GM18868 (cell line): ENCODE data around the gene LCE2C.
"Not testable (repeated sequence)": the region's sequence is repeated elsewhere in the genome, so short reads cannot be mapped to it uniquely, and the experiment has no call there.

Source experiments
- ATAC-seq: cut with Tn5 transposase; IDR thresholded peaks from one replicate; pipeline ENCODE4 v1.9.1; 2021; ENCODE audit warnings: mild to moderate bottlenecking, moderate library complexity; ENCODE audit not compliant: unreplicated experiment

LCE2C gene

GRCh38 chr1:152674983-152675382 is at the start of gene LCE2C:
Gene LCE2C, plus strand, starts transcription at chr1:152675279. Its CDS starts 737 bp downstream, at chr1:152676016.
- not testable (repeated sequence) for ATAC-seq

GRCh38 chr1:152626744-152627143 is 48.3 kb upstream of the LCE2C start:
- no peak for ATAC-seq

- no peak for ATAC-seq
Measured at GRCh38 chr1:152630596-152630995, 44.5 kb upstream of the LCE2C start.

DNA sequence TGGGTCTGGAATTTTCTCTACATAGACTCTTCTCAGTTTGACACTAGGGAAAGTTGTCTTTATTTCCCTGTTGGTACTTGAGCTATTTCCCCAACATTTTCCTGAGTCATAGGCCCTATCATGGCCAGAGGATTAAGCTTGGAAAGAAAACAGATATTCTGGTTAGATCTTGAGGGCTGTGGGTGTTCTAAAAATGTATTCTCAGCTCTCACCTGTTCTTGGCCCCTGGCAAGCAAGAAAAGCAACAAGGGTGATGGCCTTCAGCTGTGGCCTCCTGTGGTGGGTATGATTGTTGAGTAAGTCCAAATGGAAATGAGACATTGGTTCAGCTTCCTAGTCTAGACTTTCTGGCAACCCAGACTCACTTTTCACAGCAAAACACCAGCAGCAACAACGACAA is 34.7 kb upstream of the LCE2C start:
- ATAC-seq = no peak

DNA sequence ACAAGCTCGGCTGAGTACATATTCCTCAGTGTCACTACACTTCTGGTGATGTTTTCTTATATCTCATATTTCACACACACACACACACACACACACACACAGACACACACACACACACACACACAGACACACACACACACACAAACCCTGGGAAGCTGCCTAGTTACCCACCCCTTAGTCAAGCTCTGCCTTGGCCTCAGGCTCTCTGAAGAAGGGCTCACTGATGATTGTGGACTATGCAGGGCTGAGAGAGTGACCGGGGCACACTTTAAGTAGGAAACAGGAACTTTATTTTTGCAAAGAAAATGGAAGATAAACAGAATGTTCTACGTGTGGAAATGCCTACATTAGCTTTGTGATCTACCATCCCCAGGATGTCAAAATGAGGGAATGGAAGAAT is 31.1 kb upstream of the LCE2C start:
- no peak for ATAC-seq

GRCh38 chr1:152645146-152645545 is 29.9 kb upstream of the LCE2C start:
- ATAC-seq = no peak

GRCh38 chr1:152646656-152647055 is 28.4 kb upstream of the LCE2C start:
- no peak for ATAC-seq

- no peak for ATAC-seq
Measured at GRCh38 chr1:152654110-152654509, 21.0 kb upstream of the LCE2C start.

DNA sequence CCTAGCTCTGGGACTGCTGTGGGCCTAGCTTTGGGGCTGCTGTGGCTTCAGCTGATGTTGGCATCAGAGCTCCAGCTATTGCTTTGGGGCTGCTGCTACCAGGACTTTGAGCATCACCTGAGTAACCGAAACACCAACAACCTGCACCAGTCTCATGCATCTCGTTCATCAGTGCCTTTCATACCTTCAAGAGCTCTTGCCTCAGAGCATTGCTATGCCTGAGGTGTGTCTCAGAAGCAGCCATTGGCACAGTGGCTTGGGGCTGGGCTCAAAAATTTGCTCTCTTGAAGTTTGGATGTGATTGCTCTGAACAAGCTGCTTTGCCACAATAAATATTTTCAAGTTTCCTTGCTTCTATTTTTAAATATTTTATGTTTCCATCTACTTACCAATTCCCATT is 18.6 kb upstream of the LCE2C start:
- ATAC-seq = no peak

GRCh38 chr1:152657677-152658076 is 17.4 kb upstream of the LCE2C start:
- ATAC-seq = no peak

- no peak for ATAC-seq
Measured at GRCh38 chr1:152658649-152659048, 16.4 kb upstream of the LCE2C start.

- ATAC-seq = no peak
Measured at GRCh38 chr1:152663098-152663497, 12.0 kb upstream of the LCE2C start, which contains the start of gene LCE2D. Gene LCE2D, plus strand, starts transcription at chr1:152663380. Its CDS starts 726 bp downstream, at chr1:152664106.

DNA sequence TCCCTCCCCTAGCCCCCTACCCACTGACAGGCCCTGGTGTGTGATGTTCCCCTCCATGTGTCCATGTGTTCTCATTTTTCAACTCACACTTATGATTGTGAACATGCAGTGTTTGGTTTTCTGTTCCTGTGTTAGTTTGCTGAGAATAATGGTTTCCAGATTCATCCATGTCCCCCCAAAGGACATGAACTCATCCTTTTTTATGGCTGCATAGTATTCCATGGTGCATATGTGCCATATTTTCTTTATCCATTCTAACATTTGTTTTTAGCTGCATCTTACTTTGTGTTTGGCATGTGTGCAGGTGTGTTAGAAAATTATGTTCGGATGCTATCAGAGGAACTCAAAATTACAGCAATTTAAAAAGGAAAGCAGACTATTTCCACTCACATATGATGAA is 8.9 kb upstream of the LCE2C start:
- ATAC-seq = not testable (repeated sequence)

DNA sequence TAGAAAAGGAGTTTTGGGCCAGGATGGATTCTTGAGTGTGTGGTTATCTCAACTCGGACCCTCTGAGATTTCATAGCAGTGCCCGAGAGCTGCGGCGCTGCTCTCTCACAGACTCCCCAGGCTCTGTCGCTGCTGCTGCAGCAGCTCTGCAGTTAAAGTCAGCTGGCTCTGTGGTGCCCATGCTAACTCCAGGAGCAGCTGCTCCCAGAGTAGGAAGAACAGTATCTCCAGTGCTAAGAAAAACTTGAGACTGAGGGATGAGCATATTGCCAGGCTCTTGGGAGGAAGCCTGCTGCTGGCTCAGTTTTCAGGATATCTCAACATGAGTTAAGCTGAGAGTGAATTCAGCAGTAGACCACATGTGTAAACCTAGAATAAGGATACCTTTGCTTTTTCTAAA is 7.4 kb upstream of the LCE2C start:
- no peak for ATAC-seq

- ATAC-seq = no peak
Measured at GRCh38 chr1:152673016-152673415, 2.1 kb upstream of the LCE2C start.

DNA sequence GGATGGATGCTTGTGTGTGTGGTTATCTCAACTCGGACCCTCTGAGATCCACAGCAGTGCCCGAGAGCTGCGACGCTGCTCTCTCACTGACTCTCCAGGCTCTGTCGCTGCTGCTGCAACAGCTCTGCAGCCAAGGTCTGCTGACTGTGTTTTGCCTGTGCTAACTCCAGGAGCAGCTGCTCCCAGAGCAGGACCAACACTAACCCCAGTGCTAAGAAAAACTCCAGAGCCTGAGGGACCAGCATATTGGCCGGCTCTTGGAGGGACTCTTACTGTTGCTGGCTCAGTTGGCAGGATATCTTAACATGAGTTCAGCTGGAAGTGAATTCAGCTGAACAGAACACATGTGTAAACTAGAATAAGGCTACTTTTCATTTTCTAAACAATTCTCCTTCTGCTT is 4.4 kb downstream of the LCE2C start:
- no peak for ATAC-seq

DNA sequence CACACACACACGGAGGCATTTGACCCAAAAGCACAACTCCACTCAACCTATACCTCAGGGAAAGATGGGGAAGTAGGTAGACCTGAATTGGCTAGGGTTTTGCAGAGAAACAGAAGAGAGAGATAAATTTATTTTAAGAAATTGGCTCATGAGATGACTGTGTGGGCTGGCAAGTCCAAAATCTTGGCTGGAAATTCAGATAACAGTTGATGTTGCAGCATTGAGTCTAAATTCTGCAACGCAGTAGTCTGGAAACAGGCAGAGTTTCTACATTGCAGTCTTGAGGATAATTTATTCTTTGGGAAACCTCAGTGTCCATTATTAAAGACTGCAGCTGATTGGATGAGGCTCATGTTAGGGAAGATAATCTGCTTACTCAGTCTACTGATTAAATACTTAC is 6.5 kb downstream of the LCE2C start:
- no peak for ATAC-seq

- ATAC-seq = no peak
Measured at GRCh38 chr1:152683846-152684245, 8.8 kb downstream of the LCE2C start.

DNA sequence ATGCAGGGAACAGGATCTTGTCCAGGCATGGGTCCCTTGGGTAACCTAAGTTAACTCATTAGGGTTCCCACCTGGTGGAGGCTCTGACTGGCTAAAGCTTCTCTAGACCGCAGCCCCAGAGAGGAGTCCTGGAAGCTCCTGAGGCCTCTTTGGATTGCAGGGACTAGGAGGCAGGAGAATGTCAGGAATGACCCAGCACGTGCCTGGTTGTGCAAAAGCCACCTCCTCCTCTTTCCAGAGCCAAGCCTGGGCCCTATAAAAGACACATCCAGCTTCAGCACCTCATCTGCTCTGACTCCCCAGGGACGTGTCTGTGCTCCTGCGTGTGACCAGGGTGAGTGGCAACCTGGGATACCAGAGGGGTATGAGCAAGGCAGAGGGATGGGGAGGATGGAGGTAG is 10.7 kb downstream of the LCE2C start, which contains the start of gene LCE2B:
Gene LCE2B (plus strand): TSS at position 301 of the 400 bp plus-strand sequence. CDS start 721 bp downstream, outside the sequence.
- ATAC-seq = not testable (repeated sequence)

- no peak for ATAC-seq
Measured at GRCh38 chr1:152697701-152698600, 22.9 kb downstream of the LCE2C start, which contains the start of gene LCE2A. Gene LCE2A, plus strand, starts transcription at chr1:152698345. Its CDS starts 557 bp downstream, at chr1:152698902.

- no peak for ATAC-seq
Measured at GRCh38 chr1:152699746-152700145, 24.7 kb downstream of the LCE2C start.

DNA sequence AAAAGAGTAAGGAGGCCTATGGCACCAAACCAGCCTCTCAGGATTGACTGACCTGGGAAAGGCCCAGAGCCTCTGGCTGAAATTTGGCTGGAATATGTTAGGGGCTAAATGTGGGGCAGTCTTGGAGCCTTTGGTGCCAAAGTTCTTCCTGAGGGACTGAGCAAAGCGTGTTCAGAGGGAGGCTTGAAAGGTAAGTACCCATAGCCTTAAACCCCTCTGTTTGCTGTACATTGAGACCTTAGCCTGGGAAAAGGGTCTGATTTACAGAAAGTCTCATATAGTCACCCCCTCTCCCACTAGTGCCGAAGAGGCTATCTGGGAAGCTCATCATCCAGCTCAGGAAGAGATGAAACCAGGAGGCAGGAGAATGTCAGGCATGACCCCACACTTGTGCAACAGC is 32.8 kb downstream of the LCE2C start, which contains the start of gene LCE4A:
Gene LCE4A (plus strand): TSS at position 301 of the 400 bp plus-strand sequence. CDS start 916 bp downstream, outside the sequence.
- no peak for ATAC-seq
